ENCODE measurements around the gene OGG1.
A peak's percentile ranks its signal among the peaks of the same experiment; 100 is the strongest.

The OGG1 gene

DNA sequence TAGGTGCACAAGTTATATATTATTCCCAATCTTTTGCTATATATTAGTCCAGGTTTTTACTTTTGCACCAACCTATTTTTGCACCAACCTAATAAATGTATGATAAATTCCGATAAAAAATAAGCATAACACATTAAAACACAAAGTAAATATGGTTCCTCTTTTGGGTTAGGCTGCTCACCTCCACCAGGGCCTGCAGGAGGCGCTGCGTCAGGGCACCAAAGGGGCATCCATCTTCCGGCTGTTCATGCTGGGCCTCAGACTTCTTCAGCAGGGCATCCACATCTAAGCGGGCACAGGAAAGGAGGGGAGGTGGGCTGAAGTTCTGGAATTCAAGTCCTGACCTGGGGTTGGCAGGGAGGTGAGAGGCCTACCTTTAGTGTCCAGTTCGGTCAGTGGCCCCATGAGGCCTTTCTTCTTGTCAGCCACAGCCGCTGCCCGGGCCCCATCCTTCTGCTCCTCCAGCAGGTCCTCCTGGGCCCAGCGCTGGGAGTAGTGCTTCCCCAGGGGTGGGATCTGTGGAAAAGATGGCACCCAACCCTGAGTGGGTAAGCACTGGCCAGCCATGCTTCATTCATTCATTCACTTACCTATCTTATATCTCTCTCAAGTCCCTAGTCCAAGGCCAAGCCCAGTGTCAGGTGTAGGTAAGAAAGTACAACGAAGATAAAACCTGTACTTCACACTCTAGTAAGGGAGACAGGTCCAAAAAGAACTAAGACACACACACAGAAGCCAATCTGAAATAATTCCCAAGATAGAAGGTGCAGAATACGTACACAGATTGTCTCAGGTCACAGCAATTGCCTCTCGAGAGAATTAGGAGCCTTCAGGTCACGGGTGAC lies 37.3 kb downstream of the OGG1 start:
- peak in 1 of 2 experiments; percentile 49 for DNase-seq

DNA sequence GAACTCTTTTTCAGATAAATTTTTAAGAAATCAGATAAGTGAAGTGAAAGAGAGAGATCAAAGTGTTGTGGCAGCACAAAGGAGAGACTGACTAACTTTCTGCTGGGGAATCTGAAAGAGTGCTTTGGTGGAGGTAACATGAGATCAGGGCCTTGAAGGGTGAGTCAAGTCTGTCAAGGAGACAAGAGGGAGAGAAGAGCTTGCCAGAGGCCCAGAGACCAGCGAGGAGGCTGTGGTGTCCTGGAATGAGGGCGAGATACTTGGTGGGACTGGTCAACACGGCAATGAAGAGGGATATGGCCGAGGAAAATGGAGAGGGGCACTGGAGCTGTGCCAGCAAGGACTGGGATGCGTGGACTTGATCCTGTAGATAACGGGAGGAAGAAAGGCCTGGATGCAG lies 38.0 kb downstream of the OGG1 start:
- DNase-seq, result peak; percentile 65

DNA sequence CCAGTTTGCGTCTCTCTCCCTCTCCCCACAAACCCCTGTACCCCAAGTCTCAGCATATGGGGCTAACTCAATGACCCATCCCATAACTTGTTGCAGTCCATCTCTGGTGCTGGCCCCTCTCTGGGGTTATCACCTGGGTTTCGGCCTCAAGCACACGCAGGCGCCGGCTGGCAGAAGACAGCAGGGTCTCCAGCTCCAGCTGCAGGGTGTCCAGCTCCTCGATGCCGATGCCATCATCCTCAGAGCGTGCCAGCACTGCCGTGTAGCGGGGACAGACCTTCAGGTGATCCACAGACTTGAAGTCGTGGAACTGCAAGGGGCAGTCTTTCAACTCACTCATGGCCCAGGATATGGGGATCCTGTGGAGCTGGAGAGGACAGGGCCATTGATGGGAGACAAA lies 41.4 kb downstream of the OGG1 start:
- DNase-seq, result no peak

DNA sequence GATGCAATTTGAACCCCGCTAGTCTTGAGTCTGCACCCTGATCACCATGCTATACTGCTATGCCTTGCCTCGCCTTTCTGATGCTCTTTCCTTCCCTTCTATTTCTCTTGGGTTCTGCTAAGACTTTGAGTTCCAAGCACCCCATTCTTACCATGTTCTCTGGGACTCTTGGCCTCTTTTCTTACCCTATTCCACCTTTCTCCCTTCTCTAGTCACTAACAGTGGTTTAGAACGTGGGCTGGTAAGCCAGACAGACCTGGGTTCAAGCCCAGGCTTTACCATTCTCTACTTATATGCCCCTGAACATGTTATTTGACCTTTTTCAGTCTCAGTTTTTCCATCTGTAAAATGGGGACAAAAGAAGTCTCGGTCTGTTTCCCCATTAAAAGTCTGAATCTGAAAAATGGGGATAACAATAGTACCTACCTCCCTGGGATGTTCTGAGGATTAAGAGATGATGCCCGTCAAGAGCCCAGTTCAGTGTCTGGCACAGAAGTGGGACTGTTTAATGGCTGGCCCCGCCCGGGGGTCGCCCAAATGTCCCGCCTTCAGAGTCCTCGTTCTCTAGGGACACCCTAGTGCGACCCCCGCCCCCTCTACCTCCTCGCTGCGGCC lies 42.1 kb downstream of the OGG1 start:
- DNase-seq, result no peak

- DNase-seq, result peak; percentile 94
Measured at GRCh38 chr3:9792405-9793160, 42.8 kb downstream of the OGG1 start, which contains the start of the genes ARPC4 and TADA3. TSS of gene ARPC4 (plus strand) at chr3:9793082. CDS start at chr3:9793122, 40 bp downstream. TSS of gene TADA3 (minus strand) at chr3:9792473. CDS start at chr3:9791466, 1,007 bp downstream.

GRCh38 chr3:9793161-9793781 lies 43.5 kb downstream of the OGG1 start:
- peak; percentile 60 to 62 for DNase-seq

DNA sequence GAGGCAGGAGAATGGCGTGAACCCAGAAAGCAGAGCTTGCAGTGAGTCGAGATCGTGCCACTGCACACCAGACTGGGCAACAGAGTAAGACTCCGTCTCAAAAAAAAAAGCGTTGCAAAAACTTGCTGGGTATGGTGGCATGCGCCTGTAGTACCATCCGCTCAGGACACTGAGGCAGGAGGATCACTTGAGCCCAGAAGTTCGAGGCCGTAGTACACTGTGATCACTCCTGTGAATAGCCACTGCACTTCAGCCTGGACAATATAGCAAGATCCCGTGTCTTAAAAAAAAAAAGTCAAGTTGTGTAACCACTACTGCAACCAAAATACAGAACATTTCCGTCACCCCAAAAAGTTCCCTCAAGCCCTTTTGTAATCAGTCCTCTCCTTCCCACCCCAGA lies 44.6 kb downstream of the OGG1 start:
- DNase-seq, result no peak

DNA sequence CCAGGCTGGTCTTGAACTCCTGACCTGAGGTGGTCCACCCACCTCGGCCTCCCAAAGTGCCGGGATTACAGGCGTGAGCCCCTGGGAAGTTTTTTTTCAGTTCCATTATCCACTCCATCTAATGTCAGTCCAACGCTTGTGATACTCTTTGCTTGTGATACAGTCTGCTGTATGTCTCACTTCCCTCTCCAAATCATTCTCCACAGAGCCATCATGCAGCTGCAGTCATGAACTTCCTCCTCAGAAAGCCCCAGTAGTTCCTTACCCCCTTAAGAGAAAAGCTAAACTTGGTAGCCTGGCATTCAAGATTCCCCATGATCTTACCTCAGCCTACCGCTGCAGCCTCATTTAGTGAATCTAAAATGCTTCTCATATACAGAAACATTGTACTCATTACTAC lies 45.5 kb downstream of the OGG1 start:
- DNase-seq, result no peak

DNA sequence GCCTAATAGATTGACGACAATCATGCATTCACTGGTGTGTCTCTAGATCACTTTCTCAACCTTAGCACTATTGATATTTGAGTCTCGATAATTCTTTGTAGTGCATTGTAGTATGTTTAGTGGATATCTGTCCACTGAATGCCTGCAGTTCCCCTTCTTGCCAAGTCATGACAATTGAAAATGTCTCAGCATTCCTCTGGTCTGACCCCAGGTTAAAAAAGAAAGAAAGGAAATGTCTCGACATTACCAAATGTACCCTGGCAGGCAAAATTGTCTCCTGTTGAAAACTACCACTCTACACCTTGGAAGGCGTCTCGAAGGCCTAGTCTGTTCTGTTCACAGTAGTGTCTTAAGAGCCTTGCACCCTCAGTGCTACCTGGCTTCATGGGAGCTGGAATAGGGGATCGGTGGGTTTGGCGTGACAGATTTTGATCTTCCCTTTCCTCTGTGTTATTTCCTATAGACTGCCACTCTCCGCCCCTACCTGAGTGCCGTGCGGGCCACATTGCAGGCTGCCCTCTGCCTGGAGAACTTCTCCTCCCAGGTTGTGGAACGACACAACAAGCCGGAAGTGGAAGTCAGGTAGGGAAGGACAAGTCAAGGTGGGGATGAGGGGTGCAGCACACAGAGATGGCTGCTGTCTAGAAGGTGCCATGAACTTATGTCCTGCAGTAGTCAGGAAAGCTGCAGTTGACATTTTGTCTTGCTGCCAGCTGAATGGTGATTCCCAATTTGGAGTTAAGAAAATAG lies 47.6 kb downstream of the OGG1 start:
- DNase-seq, result no peak

- DNase-seq, result no peak
Measured at GRCh38 chr3:9800529-9800928, 50.8 kb downstream of the OGG1 start.

GRCh38 chr3:9803494-9803893 lies 53.7 kb downstream of the OGG1 start:
- DNase-seq, result no peak

- no peak for DNase-seq
Measured at GRCh38 chr3:9804996-9805395, 55.2 kb downstream of the OGG1 start.

DNA sequence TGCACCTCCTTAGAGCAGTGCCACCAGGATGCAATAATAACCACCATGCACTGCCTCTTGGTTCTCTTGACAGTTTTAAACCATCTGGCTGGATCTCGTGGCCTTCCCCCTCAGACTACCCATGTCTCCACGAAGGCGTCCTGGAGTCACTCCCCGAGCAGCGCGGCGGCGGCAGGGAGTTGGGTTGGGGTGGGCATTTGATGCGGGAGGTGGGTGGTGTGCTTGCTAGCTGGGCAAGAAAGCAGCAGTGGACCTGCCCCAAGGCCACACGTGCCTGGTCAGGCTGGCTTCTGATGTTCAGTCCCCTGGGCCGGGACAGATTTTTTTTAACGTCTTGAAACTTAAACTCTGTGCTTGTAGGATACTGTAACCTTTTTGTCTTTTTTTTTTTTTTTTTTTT lies 56.4 kb downstream of the OGG1 start:
- no peak for DNase-seq

All from activated T-cell treated with anti-CD3 and anti-CD28 coated beads, Interleukin-2, amount 50 U/mL, for 48 hours (primary cell).